Activated T-cell treated with anti-CD3 and anti-CD28 coated beads, Interleukin-2, amount 50 U/mL, for 72 hours (primary cell): ENCODE results near the gene GOLGA8G. TPM values are rescaled to one million over a fixed set of nuclear protein-coding genes. Genes with fewer than 3 reads are reported as not detected.
"Not testable (repeated sequence)": the region's sequence is repeated elsewhere in the genome, so short reads cannot be mapped to it uniquely, and the experiment has no call there.

ENCODE experiments used
- ATAC-seq, 2 donors: fragments of 150-1000 bp; cut with Tn5 transposase; replicated peaks in 1 of 2; 2 replicates each; pipeline ENCODE4 v1.10.0; 2021; ENCODE audit warnings: moderate library complexity in 2 of 2, mild to moderate bottlenecking in 1 of 2
- DNase-seq, 2 donors: peaks; one replicate each; pipeline ENCODE4 v3.0.0; 2021 to 2022; ENCODE audit warnings: mixed read lengths in 1 of 2
- H3K27ac Mint-ChIP-seq: one replicate; pipeline ENCODE4 v1.8.0; 2022; ENCODE audit warnings: mild to moderate bottlenecking, moderate library complexity, mixed read lengths
- H3K27me3 Mint-ChIP-seq: one replicate; pipeline ENCODE4 v1.8.0; 2022; ENCODE audit warnings: low read depth, mixed read lengths
- H3K36me3 Mint-ChIP-seq, 2 donors: one replicate each; pipeline ENCODE4 v1.8.0; 2022; ENCODE audit warnings: mixed read lengths in 2 of 2, mild to moderate bottlenecking in 1 of 2; ENCODE audit not compliant: insufficient read depth in 2 of 2
- H3K4me1 Mint-ChIP-seq: one replicate; pipeline ENCODE4 v1.8.0; 2022; ENCODE audit warnings: low read depth, mixed read lengths
- H3K4me3 Mint-ChIP-seq, 2 donors: one replicate each; pipeline ENCODE4 v1.8.0; 2022; ENCODE audit warnings: mild to moderate bottlenecking in 2 of 2, mixed read lengths in 2 of 2, moderate library complexity in 2 of 2
- H3K9me3 Mint-ChIP-seq, 2 donors: one replicate each; pipeline ENCODE4 v1.8.0; 2022; ENCODE audit warnings: mixed read lengths in 2 of 2
- total RNA-seq, 2 donors: library from RNA; stranded (reverse); gene quantifications; one replicate each; pipeline ENCODE4 v1.2.3, GENCODE V29; 2022

GOLGA8G gene, protein sequence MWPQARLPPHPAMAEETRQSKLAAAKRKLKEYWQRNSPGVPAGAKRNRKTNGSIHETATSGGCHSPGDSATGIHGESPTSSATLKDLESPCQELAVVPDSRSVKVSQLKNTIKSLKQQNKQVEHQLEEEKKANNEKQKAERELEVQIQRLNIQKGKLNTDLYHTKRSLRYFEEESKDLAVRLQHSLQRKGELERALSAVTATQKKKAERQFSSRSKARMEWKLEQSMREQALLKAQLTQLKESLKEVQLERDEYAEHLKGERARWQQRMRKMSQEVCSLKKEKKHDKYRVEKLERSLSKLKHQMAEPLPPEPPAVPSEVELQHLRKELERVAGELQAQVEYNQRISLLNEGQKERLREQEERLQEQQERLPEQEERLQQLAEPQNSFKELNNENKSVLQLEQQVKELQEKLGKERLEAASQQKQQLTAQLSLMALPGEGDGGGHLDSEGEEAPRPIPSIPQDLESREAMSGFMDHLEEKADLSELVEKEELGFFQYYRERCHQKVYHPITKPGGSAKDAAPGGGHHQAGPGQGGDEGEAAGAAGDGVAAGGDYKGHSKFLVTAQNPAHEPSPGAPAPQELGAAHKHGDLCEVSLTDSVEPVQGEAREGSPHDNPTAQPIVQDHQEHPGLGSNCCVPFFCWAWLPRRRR
- total RNA-seq = not detected

DNA sequence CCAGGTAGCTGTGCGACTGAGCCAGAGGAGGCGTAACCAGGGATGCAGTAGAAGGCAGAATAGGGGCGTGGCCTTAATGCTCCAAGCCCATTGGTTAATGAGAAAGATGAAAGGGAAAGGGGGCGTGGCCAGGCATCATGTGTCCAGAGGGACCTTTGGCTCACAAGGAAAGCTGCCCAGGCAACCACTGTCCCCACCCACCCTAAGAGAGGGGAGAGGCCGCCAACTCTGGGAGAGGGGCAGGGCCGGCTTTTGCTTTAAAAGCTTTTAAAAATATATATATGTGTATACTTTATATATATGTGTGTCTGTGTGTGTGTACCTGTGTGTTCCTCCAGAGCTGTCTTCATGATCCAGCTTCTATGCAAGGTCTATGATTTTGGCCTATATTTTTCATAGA is at the start of gene GOLGA8G:
GOLGA8G (minus strand) TSS at position 18 of the 400 bp plus-strand sequence. CDS start 62 bp downstream, outside the sequence.
- not testable (repeated sequence) for H3K36me3 Mint-ChIP-seq, H3K4me3 Mint-ChIP-seq, DNase-seq, H3K4me1 Mint-ChIP-seq, ATAC-seq, H3K9me3 Mint-ChIP-seq, H3K27me3 Mint-ChIP-seq, H3K27ac Mint-ChIP-seq

DNA sequence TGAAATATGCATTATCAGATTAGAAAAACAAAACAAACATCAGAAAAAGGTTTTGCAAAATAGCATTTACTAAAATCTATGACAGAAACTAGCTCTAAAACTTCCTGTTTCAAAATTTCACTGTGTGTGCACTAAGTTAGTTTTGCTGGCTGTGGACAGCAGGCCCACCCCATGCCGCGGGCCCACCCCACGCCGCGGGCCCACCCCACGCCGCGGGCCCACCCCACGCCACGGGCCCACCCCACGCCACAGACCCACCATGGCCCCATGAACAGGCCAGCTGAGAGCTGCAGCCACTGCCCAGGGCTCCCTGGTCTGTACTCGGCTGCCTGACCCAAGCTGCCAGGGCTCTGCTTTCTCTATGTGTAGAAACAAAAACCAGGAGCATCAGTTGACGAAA is 40.6 kb upstream of the GOLGA8G start:
- not testable (repeated sequence) for H3K27me3 Mint-ChIP-seq, H3K4me1 Mint-ChIP-seq

DNA sequence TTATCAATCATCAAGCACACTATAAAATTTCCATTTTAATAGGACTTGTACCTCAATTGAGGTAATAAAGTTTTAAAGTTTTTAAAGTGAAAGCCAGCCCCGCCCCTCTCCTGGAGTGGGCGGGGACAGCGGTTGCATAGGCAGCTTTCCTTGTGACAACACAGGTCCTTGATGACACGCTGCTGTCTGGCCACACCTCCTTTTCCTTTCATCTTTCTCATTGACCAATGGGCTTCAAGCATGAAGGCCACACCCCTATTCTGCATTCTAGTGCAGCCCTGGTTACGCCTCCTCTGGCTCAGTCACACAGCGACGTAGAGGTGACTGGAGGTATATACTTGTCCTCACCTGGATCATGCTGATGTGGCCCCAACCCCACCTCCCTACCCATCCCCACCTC is 20.5 kb upstream of the GOLGA8G start, which contains the start of gene GOLGA6L25:
GOLGA6L25 (plus strand) TSS at position 301 of the 400 bp plus-strand sequence; CDS start at position 362, 61 bp downstream.
- H3K27ac Mint-ChIP-seq, H3K9me3 Mint-ChIP-seq, H3K36me3 Mint-ChIP-seq, DNase-seq, H3K27me3 Mint-ChIP-seq, ATAC-seq, H3K4me3 Mint-ChIP-seq, H3K4me1 Mint-ChIP-seq: not testable (repeated sequence)

More for the DNA sequence above, 40.6 kb upstream of the GOLGA8G start:
- ATAC-seq, DNase-seq, H3K9me3 Mint-ChIP-seq, H3K4me3 Mint-ChIP-seq, H3K27ac Mint-ChIP-seq, H3K36me3 Mint-ChIP-seq: not testable (repeated sequence)

DNA sequence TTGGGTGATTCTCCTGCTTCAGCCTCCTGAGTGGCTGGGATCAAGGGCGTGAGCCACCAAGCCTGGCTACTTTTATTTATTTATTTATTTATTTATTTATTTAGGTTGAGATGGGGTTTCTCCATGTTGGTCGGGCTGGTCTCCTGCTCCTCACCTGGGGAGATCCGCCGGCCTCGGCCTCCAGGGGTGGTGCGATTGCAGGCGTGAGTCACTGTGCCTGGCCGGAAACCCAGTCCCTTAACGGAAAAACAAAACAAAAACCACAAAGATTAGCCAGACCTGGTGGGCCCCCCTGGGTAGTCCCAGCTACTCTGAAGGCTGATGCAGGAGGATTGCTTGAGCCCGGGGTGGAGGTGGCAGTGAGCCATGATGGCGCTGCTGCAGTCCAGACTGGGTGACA is 17.6 kb downstream of the GOLGA8G start:
- not testable (repeated sequence) for DNase-seq, ATAC-seq, H3K27me3 Mint-ChIP-seq, H3K4me1 Mint-ChIP-seq, H3K4me3 Mint-ChIP-seq, H3K36me3 Mint-ChIP-seq, H3K27ac Mint-ChIP-seq, H3K9me3 Mint-ChIP-seq

DNA sequence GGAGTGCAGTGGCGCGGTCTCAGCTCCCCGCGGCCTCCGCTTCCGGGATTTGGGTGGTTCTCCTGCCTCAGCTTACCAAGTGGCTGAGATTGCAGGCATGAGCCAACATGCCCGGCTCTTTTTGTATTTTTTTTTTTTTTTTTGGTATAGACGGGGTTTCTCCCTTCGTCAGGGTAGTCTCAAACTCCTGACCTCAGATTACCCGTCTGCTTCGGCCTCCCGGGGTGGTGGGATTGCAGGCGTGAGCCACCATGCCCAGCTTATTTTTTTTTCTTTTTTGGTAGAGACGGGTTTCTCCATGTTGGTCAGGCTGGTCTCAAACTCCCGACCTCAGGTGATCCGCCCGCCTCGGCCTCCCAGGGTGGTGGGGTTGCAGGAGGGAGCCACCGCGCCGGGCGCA is 18.6 kb downstream of the GOLGA8G start:
- H3K4me1 Mint-ChIP-seq, DNase-seq, H3K36me3 Mint-ChIP-seq, ATAC-seq, H3K27me3 Mint-ChIP-seq, H3K9me3 Mint-ChIP-seq, H3K27ac Mint-ChIP-seq, H3K4me3 Mint-ChIP-seq: not testable (repeated sequence)

DNA sequence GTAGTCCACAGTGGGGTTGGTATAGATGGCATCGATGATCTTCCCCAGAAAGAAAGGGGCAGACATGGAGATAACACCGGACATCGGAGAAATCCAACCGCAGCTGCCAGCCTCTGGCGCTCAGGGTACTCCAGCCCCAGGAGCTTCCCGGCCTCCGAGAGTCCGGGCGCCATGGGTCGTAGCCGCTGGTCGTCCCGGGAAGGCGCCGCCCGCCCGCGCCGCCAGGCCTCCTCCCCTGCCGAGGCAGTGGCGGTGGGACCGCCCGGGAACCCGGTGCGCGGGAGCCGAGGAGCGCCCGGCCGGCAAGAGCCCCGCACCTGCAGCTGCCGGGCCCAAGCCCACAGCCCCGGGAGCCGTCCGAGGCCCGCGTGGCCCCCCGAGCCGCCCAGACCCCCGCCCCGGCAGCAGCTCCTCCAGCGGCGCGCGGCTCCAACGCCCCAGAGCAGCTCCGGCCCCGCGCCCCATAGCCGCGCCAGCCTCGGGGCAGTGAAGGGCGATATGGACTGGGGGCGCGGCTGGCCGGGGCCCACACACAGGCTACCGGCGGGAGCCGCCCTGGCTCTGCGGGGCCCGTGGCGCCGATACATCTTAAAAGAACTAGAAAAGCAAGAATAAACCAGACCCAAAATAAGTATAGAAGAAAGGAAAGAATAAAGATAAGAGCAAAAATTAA is 24.4 kb downstream of the GOLGA8G start:
- not testable (repeated sequence) for H3K27me3 Mint-ChIP-seq, H3K9me3 Mint-ChIP-seq, DNase-seq, H3K36me3 Mint-ChIP-seq, H3K4me3 Mint-ChIP-seq, H3K4me1 Mint-ChIP-seq, ATAC-seq, H3K27ac Mint-ChIP-seq

DNA sequence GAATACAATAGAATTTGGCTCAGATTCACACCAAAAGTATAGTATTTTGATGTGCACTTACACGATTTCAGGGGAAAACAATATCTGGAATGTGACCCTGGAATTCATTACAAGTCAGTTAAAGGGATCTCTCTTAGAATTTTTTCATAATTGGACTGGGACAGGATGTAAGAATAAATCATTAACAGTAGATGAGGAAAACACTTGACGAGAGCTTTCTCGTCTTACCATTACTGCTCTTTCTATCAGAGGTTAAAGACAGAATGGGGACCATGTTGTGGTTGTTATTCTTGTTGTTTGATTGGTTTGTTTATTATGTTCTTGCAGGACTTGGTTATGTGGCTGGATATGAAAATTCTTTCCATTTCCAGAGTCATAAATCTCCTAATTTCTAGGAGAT is 51.4 kb downstream of the GOLGA8G start:
- ATAC-seq, H3K27me3 Mint-ChIP-seq: not testable (repeated sequence)

More for the DNA sequence above, 51.4 kb downstream of the GOLGA8G start:
- H3K4me1 Mint-ChIP-seq, H3K9me3 Mint-ChIP-seq, H3K36me3 Mint-ChIP-seq, H3K4me3 Mint-ChIP-seq, DNase-seq, H3K27ac Mint-ChIP-seq: not testable (repeated sequence)

Other genes with a start within 250 kb of the GOLGA8G start
- gene HERC2, start 210.8 kb downstream of the GOLGA8G start, total RNA-seq = 10 to 100 TPM; 36.7 to 42.9 TPM
- not detected for gene GOLGA6L24, start 174.9 kb downstream of the GOLGA8G start, total RNA-seq
- not detected for gene GOLGA8F, start 154.3 kb downstream of the GOLGA8G start, total RNA-seq
- gene GOLGA6L25, start 20.6 kb upstream of the GOLGA8G start, total RNA-seq = not detected
- gene GOLGA8M, start 179.4 kb upstream of the GOLGA8G start, total RNA-seq = under 1 TPM in 1 of 2 donors, not detected in 1; 0.89 TPM